ENCODE data around the gene LMO3.

GRCh38 chr12:16588812-16589211 is 17.1 kb downstream of the LMO3 start:
- TF ChIP-seq CTCF (IDR thresholded peaks at IDR 0.05): no peak
- TF ChIP-seq POLR2A (IDR thresholded peaks at IDR 0.05): no peak
